Kasumi-1 (cell line): ENCODE data around the gene GINS1.
A peak's percentile ranks its signal among the peaks of the same experiment; 100 is the strongest.

Experiments
- DNase-seq, 2 experiments: peaks; one replicate each; lab custom pipeline; 2025; lab: John Stamatoyannopoulos, UW

Gene GINS1

DNA sequence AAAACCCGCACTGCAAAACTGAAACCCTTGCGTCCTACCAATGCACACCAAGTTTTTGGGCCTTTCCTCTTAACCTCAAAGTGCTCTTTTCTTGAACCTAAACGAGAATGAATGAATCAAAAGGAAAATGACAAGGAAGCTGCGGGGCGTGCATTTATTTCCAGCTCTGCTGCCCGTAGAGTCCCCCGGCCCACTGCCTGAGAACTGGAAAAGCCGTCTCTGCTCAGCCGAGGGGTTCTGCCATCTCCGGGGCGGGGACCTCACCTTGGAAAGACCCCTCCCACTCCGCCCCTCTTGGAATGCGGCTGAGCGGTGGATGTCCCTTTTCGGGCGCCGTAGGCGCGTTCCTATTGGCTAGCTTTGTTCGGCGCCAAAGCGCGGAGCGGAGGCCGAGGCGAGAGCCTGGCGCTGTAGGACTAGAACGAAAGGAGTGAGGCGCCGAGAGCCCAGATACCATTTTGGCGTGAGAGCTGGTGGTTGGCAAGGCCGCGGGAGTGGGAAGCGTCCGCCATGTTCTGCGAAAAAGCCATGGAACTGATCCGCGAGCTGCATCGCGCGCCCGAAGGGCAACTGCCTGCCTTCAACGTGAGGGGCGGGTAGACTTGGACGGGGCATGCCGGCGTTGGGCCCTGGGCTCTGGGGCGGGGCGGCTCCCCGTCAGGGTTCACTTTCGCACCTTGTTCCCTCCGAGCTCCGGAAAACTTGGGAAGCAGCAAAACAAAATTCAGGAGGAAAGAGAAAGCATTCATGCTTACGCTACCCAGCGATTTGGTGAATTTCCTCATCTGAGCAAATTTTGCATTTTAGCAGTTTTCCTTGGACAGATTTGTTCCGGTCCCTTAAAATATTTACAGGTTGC is at the start of gene GINS1:
Gene GINS1, plus strand, starts transcription at position 363 of the 859 bp plus-strand sequence. Its CDS starts 148 bp downstream, at position 511.
- peak; percentile 90 to 91 for DNase-seq

DNA sequence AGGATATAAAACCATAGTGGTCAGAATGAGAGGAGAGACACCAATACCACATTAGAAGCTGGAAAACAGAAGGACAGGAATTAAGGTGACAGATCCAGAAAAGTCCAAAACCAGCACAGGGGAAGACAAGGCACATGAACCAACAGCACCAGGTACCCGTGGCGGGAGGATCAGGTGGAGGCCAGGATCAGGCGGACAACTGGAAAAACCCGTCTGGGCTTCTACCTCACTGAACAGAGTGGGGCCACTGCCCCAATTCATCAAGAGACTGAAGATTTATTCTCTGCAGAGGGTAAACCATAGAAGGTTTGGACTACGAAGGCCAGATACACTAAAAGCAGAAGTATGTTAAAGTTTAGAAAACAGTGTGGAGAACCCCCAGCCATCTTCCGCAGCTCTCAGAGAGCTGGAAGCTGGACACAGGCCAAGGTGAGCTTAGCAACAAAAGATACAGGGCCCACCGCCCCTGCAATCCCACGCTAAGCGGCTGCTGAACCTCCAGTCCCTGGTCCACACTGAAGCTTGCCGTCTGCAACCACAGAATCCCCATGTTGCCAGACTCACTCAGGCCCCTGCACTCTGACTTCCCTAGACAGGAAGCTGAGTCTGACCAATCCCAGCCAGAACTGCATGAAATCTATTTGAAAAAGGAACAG is 46.7 kb upstream of the GINS1 start:
- DNase-seq = peak; percentile 69 to 87

DNA sequence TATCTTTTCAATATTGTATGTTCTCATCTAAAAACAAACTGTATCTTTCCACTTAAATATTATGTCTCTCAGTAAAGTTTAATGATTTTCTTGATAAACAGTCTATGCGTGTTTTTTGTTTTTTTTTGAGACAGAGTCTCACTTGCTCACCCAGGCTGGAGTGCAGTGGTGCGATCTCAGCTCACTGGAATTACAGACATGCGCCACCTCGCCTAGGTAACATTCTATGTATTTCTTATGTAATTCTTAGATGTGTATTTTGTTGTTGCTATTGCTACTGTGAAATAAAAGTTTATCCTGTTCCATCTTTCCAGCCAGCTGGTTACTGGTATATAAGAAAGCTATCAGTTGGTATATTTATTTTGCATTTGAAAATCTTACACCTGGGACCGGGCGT is 46.2 kb upstream of the GINS1 start:
- DNase-seq = no peak

DNA sequence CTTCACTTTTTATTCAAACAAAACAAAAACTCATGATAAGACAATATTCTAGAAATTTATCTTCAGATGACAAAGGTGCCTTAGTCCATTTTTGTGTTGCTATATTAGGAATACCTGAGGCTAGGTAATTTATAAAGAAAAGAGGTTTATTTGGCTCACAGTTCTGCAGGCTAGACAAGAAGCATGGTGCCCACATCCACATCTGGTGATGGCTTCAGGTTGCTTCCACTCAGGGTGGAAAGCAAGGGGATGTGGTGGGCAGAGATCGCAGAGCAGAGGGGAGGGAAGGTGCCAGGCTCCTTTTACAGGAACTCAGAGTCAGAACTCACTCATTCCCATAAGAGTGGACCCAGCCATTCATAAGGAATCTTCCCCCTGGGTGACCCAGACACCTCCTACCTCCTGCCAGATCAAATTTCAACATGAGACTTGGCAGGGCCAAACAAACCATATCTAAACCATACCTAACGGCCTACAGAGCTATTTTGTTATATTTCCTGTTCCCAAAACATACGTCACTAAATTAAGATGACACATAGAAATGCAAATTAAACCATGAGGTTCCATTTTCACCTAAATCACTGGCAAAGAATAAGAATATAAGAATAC is 43.2 kb upstream of the GINS1 start:
- DNase-seq = no peak

DNA sequence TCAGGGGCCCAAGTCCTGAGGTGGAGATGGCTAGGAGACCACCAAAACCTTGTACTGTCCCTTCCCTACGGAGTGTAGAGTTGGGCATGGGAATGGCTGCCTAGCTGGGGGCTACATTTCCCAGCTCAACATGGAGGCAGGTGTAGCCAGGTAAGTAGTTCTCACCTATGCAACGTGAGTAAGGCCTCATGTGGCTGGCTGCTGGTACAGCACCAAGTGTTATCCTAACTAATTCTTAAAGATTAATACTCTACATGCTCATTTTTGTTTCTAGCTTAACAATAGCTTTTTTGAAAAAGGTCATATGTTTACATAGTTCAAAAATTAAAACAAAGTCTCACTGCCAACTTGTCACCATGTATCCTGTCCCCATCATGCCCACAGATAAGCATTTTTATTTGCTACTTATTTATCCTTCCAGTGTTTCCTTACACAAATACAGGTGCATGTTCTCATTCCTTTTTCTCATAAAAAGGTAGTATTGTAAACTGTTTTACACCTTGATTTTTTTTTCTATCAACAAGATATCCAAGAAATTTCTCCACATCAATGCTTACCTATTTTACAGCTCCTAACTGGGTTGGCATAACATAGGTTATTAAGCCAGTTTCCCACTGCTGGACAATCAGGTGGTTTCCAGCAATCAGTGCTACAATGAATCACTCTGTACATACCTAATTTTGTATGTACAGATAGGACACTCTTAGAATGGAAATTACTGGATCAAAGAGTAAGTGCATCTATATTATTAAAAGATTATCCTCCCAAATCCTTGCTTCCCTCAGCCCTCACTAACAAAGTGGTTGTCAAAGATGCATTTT is 42.4 kb upstream of the GINS1 start:
- no peak for DNase-seq

DNA sequence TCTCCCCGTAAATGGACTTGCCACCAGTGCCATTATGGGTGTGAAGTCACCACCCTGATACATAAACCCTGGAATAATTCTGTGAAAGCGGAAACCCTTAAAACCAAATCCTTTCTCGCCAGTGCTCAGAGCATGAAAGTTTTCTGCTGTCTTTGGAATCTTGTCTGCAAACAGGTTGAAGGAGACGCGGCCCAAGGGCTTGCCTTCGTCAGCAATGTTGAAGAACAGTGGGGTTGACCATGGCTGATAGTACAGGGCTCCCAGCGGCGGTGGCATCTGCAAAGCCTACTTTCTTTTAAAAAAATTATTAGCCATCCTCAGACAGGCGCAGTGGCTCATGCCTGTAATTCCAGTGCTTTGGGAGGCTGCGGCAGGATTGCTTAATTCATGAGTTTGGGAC is 38.9 kb upstream of the GINS1 start:
- no peak for DNase-seq

DNA sequence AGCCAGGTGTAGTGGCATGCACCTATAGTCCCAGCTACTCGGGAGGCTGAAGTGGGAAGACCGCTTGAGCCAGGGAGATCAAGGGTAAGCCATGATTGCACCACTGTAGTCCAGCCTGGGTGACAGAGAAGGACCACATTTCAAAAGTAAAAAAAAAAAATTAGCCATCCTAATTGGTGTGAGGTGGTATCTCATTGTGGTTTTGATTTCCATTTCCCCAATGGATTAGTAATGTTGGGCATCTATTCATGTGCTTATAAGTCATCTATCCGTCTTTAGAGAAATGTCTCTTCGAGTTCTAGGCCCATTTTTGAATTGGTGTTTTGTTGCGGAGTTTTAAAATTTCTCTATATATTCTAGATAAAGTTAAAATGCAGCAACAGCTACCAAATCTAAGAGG is 38.5 kb upstream of the GINS1 start:
- DNase-seq = no peak

DNA sequence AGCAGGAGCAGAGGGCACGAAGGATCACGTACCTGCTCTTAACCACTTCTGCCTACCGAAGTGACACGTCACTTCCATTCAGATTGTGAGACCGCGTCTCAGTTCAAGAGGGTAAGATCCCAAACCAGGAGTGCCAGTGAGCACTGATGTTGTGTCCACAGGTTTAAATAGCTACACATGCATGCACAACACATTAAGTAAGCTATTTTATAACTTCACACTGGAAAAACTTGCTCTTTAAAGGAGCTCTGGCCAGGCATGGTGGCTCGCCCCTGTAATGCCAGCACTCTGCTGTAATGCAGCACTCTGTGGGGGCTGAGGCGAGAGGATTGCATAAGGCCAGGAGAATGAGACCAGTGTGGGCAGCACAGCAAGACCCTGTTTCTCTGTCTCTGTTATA is 37.9 kb upstream of the GINS1 start:
- no peak for DNase-seq

DNA sequence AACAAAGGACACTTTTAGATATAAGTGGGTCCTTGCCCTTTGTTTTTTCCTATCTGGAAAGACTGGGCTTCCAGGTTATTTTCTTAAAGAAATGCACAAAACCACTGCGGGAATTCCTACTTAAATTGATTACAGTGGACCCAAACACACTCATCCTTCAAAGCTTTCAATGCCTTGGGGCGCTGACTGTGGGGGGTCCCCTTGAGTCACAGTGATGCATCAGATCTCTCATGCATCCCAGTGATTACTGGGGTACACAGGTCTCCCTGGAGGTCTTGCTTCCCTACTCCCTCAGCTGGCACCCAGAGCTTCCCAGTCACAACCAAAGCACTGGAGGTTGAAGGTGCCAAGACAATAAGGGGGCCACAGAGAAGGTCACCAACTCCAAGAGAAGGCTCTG is 37.5 kb upstream of the GINS1 start:
- DNase-seq = no peak

DNA sequence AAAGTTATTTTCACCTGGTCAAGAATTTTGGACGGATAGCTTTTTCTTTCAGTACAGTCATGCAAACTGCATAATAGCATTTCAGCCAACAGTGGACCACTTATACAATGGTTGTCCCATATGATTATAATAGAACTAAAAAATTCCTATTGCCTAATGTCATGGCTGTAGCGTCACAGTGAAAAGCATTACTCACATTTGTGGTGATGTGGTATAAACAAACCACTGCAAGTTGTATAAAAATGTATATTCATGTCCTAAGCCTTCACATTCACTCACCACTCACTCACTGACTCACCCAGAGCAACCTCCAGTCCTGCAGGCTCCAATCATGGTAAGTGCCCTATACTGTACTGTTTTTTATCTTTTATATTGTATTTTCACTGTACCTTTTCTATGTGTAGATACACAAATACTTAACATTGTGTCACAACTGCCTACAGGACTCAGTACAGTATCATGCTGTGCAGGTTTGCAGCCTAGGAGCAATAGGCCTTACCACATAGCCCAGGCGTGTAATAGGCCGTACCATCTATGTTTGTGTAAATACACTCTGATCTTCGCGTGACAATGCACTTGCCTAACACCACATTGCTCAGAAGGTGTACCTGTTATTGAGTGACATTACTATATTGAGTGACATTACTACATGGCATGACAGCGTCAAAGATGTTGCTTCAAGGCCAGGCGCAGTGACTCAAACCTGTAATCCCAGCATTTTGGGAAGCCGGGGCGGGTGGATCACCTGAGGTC is 34.7 kb upstream of the GINS1 start:
- DNase-seq = no peak

DNA sequence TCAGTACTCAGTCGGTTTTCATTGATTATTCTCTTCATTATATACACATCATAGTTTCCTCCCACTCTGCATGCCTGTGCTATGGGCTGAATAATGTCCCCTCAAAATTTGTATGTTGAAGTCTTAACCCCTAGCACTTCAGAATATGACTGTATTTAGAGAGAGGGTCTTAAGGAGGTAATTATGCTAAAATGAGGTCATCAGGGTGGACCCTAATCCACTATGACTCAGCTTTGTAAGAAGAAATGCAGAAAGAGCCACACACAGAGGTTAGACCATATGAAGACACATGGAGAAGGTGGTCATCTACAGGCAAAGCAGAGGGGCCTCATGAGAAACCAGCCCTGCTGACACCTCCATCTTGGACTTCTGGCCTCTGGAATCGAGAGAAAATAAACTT is 32.6 kb upstream of the GINS1 start:
- DNase-seq = no peak

DNA sequence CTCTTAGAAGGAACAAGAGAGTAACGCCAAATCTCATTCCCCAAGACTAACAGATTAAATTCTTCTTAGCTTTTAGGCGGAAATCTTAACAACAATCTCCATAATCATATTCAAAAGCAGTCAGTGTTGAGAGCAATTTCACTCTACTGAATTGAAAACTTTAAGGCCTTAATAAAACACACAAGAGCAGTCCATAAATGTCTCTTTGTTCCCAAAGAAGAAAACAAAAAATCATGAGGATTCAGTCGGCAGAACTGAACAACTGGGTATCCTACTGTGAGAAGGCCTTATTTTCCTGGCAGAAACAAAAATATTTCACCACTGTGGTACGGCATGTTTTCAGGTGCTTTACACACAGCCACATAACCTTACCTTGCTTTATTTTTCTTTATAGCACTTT is 31.2 kb upstream of the GINS1 start:
- no peak for DNase-seq

DNA sequence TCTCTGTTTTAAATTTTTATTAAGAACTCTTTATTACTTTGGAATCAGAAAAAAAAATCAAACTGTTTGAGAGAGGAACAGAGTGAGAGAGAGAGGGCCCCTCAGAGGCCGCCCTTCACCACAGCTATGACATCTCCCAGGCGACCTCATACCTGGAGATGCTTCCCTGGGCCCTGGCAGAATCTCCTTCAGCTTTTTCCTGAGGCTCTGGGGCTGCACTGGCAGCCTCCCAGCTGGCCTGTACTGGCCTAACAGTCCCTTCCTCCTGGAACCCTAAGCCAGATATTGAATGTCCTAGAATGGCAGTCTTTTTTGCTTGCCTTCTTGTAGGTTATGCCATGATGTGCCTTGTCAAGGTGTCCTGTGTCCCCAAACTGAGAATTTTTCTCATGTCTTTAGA is 30.6 kb upstream of the GINS1 start:
- DNase-seq = no peak

DNA sequence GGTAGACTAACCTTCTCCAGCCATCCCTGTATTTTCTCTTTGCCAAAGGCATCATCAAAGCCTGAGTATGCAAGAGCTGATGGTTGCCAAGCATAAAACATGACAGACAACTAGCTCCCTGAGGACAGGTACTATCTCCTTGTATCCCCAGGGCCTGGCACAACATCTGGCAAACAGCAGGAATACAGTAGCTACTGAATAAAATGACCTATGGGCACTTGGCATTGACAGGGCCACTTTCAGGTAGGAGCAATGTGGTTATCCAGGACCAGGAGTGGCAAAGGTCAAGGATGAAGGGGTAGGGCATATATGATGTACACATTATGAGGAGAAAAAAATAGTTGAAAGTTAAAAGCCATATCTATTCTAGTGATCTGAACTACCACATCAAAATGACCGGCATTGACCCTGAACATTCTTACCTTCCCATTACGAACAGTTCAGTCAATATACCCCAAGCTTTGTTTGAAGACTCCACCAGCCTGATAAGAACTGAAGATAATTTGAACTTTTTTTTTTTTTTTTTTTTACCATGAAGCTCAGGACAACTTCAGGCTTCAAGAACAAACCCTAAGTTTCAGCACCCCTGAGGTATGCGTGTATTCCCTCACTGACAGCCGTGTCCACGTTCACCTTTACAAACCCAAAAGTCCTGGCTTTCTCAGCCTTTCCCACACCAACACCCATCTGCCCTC is 29.1 kb upstream of the GINS1 start:
- no peak for DNase-seq

DNA sequence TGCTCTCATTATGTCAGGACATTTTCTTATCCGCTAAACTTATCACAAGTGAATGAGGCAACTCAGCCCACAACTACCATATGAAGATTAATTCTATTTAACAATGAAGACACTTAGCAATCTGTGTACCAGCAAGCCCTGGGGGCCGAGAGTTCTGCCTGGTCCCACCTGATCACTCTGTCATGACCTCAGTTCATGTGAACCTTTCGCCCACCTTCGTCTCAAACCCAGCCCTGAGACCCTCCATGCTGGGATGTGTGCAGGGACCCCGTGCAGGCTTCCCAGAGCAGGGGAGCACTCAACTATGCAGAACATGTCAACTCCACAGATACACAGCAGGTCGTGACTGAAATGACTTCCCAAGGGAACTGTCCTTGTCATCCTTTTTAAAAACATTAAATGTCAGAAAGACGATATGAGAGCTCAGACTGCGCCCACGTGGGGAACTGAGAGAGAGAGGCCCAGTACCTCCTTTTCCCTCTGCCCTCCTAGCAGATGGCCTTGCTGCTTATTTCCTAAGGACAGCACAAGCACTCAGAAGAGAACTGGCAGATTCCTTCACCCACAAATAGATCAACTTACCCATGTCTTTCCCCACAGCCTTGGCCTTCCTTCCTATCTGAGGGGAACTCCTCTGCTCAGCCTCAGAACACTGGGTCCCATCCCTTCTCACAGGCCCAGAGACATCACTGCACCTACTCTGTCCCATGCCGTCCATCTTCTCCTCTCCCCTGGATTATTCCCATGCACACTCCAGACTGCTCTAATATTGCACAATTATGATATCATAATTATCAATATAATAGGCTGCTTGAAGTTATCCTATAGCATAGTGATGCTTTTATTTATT is 28.4 kb upstream of the GINS1 start:
- no peak for DNase-seq

DNA sequence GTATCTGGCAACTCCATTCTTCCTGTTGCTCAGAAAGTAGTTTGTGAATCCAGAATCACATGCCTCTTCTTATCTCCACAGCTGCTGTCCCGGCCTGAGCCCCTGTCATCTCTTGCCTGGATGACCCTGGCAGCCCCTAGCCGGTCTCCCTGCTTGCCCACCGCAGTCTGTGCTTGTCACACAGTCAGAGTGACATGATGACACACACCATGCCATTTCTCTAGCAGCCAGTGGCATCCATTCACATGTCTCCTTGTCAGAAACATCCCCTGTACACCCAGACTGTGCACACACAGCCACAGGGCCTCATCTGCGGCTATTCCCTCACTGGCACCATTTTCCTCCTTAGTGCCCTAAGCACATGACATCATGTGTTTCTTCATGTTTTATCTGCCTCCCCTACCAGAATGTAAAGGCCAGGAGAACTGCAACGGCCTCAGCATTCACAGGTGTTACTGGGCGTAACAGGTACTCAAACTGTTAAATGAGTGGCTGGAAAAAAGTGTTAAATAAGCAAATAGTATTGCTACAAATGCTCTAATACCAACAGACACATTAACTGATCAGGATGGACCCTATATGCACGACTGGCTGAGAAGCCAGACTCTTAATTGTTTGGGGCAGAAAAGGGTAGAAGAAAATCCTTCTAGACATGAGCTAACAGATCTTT is 26.4 kb upstream of the GINS1 start:
- no peak for DNase-seq

DNA sequence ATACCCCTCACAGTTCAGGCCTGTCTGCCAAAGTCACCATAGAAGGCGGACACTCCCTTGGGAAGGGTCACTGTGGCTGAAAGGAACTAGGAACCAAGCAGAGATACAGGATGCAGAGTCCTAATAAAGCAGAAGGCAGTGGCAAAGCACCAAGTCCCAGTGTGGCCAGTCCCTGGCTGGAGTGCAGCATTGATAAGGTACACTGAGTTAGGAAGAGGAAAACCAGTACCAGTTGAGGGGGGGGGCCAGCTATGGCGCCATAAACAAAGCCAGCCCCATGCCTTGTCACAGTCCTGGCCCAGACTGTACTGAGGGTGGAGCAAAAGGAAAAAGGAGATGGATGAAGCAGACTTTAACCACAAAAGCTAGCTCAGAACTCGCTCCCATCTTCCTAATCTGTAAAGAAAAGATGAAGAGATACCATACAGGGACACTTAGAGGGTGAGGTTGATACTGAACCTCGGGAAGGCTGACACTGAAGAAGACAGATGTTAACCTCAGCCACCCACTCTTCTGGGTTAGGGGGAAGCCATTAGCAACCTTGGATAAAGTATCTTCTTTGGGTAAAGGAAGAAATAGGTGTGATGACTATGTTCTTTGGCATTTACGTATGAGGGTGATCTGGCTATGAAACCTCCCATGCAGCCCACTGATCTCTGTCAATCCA is 24.6 kb upstream of the GINS1 start:
- no peak for DNase-seq

DNA sequence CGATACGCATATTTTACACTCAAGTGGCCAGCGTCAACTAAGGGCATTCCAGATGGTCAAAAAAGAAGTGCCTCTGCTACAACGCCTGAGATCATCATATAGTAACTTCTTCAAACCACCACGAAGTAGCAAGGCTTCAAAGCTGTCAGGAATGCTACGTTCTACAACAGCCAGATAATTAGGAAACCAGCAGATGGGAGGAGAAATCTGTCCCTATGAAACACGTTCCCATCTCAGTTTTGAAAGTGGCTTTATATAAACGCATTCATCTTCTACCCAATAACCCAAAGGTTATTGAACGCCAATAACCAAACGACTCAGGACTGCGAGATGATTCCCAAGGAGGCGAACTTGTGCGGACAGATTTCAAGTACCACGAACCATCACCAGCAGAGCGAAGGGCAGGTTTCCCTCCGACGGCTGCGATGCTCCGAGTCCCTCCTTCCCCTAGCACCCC is 18.0 kb upstream of the GINS1 start:
- DNase-seq = peak; percentile 24 to 42
